ENCODE measurements around the gene GALNTL6.
"Not testable (repeated sequence)": the region's sequence is repeated elsewhere in the genome, so short reads cannot be mapped to it uniquely, and the experiment has no call there.

DNA sequence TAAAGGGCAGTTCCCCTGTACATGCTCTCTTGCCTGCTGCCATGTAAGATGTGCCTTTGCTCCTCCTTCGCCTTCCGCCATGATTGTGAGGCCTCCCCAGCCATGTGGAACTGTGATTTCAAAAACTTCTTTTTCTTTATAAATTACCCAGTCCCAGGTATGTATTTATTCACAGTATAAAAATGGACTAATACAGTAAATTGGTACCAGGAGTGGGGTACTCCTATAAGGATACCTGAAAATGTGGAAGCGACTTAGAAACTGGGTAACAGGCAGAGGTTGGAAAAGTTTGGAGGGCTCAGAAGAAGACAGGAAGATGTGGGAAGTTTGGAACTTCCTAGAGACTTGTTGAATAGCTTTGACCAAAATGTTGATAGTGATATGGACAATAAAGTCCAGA lies 920.4 kb downstream of the GALNTL6 start:
- TF ChIP-seq MXI1 (IDR thresholded peaks at IDR 0.05; ENCODE audit: borderline replicate concordance, low read depth, low read length); RCOR1 (IDR thresholded peaks at IDR 0.05; ENCODE audit: insufficient replicate concordance, low read length); MAZ (IDR thresholded peaks at IDR 0.05; ENCODE audit: borderline replicate concordance, low read depth, low read length); CHD1 (IDR thresholded peaks at IDR 0.05; ENCODE audit: low read depth, low read length); RFX5 (IDR thresholded peaks at IDR 0.05; ENCODE audit: low read depth, low read length); POLR2A (IDR thresholded peaks at IDR 0.05; ENCODE audit: low read depth, low read length); CEBPB (IDR thresholded peaks at IDR 0.05; ENCODE audit: low read depth, low read length); MAFK (IDR thresholded peaks at IDR 0.05; ENCODE audit: low read depth, low read length); FOS (IDR thresholded peaks at IDR 0.05; ENCODE audit: low read depth, low read length); SMC3 (IDR thresholded peaks at IDR 0.05; ENCODE audit: low read depth, low read length); RAD21 (IDR thresholded peaks at IDR 0.05; ENCODE audit: low read length); NFE2L2 (IDR thresholded peaks at IDR 0.05; ENCODE audit: low read depth, low read length): not testable (repeated sequence)
- TF ChIP-seq, protein P1, sequence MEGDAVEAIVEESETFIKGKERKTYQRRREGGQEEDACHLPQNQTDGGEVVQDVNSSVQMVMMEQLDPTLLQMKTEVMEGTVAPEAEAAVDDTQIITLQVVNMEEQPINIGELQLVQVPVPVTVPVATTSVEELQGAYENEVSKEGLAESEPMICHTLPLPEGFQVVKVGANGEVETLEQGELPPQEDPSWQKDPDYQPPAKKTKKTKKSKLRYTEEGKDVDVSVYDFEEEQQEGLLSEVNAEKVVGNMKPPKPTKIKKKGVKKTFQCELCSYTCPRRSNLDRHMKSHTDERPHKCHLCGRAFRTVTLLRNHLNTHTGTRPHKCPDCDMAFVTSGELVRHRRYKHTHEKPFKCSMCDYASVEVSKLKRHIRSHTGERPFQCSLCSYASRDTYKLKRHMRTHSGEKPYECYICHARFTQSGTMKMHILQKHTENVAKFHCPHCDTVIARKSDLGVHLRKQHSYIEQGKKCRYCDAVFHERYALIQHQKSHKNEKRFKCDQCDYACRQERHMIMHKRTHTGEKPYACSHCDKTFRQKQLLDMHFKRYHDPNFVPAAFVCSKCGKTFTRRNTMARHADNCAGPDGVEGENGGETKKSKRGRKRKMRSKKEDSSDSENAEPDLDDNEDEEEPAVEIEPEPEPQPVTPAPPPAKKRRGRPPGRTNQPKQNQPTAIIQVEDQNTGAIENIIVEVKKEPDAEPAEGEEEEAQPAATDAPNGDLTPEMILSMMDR (conservative IDR thresholded peaks at IDR 0.05; ENCODE audit: low read depth, low read length), result not testable (repeated sequence)
- TF ChIP-seq, protein P2, sequence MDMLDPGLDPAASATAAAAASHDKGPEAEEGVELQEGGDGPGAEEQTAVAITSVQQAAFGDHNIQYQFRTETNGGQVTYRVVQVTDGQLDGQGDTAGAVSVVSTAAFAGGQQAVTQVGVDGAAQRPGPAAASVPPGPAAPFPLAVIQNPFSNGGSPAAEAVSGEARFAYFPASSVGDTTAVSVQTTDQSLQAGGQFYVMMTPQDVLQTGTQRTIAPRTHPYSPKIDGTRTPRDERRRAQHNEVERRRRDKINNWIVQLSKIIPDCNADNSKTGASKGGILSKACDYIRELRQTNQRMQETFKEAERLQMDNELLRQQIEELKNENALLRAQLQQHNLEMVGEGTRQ (IDR thresholded peaks at IDR 0.05; ENCODE audit: low read depth, low read length), result not testable (repeated sequence)
